ENCODE results near the gene UROC1.

UROC1 gene

GRCh38 chr3:126547721-126548120 is 30.1 kb upstream of the UROC1 start:
- H3K79me2 ChIP-seq (ENCODE audit: insufficient read depth, low read length) = no peaks in the 10 kb centered on the region
- no peaks in the 10 kb centered on the region for H3K27me3 ChIP-seq (ENCODE audit: insufficient read depth, low read length, poor library complexity, severe bottlenecking)
- H3K9ac ChIP-seq (ENCODE audit: low read depth, low read length, poor library complexity, severe bottlenecking) = no peak overlapping the region
- no peaks in the 10 kb centered on the region for H3F3A ChIP-seq (ENCODE audit: low read depth)
- H3K4me2 ChIP-seq (ENCODE audit: low read depth, low read length, poor library complexity, severe bottlenecking) = no peak overlapping the region
- H3K9me3 ChIP-seq (ENCODE audit: insufficient read depth, low read depth, low read length) = no peaks in the 10 kb centered on the region
- TF ChIP-seq, protein P1, sequence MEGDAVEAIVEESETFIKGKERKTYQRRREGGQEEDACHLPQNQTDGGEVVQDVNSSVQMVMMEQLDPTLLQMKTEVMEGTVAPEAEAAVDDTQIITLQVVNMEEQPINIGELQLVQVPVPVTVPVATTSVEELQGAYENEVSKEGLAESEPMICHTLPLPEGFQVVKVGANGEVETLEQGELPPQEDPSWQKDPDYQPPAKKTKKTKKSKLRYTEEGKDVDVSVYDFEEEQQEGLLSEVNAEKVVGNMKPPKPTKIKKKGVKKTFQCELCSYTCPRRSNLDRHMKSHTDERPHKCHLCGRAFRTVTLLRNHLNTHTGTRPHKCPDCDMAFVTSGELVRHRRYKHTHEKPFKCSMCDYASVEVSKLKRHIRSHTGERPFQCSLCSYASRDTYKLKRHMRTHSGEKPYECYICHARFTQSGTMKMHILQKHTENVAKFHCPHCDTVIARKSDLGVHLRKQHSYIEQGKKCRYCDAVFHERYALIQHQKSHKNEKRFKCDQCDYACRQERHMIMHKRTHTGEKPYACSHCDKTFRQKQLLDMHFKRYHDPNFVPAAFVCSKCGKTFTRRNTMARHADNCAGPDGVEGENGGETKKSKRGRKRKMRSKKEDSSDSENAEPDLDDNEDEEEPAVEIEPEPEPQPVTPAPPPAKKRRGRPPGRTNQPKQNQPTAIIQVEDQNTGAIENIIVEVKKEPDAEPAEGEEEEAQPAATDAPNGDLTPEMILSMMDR (conservative IDR thresholded peaks at IDR 0.05; ENCODE audit: low read length) = no peak
- no peak for TF ChIP-seq EZH2phosphoT487 (IDR thresholded peaks at IDR 0.05; ENCODE audit: borderline replicate concordance)
- H3K4me3 ChIP-seq (ENCODE audit: low read length, poor library complexity, severe bottlenecking) = no peak overlapping the region
- H2AFZ ChIP-seq (ENCODE audit: low read length) = no peak overlapping the region
- H3K36me3 ChIP-seq (ENCODE audit: insufficient read depth, low read length) = no peaks in the 10 kb centered on the region
- H3K4me1 ChIP-seq (ENCODE audit: insufficient read depth, low read length, poor library complexity, severe bottlenecking) = peaks cover 51% of the 10 kb centered on the region
- no peaks in the 10 kb centered on the region for H3K9me2 ChIP-seq (replicated peaks; ENCODE audit: low read depth, low read length)
- no peaks in the 10 kb centered on the region for H4K20me1 ChIP-seq (ENCODE audit: insufficient read depth, low read length, poor library complexity, severe bottlenecking)

- H3K27me3 ChIP-seq (ENCODE audit: insufficient read depth, low read length, poor library complexity, severe bottlenecking) = no peaks in the 10 kb centered on the region
- TF ChIP-seq EZH2phosphoT487 (IDR thresholded peaks at IDR 0.05; ENCODE audit: borderline replicate concordance) = no peak
- TF ChIP-seq, protein P1 (conservative IDR thresholded peaks at IDR 0.05; ENCODE audit: low read length) = no peak
Observed at GRCh38 chr3:126546549-126547239, 29.1 kb upstream of the UROC1 start.

DNA sequence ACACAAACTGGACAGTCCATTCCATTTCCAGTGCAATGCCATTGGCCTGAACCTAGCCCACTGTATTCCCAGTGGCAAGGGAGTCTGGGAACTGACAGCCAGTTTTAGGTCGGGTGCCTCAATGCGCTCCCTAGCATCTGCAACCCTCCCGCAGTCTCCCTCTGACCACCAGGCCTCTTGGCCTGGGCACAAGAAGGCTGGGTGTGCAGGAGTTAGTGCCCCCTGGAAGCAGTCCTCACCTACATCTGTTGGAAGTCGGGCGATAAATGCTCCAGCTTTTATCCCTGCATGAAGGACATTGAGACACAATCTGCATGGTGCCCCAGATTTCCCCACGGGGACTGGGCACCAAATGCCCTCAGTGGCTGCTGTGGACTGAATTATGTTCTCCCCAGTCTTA is 28.4 kb upstream of the UROC1 start:
- Histone ChIP-seq H2AFZ (ENCODE audit: low read length) (no peak overlapping the region), H3F3A (ENCODE audit: low read depth) (no peaks in the 10 kb centered on the region), H4K20me1 (ENCODE audit: insufficient read depth, low read length, poor library complexity, severe bottlenecking) (no peaks in the 10 kb centered on the region), H3K27me3 (ENCODE audit: insufficient read depth, low read length, poor library complexity, severe bottlenecking) (no peaks in the 10 kb centered on the region), H3K4me1 (ENCODE audit: insufficient read depth, low read length, poor library complexity, severe bottlenecking) (peaks cover 57% of the 10 kb centered on the region), H3K36me3 (ENCODE audit: insufficient read depth, low read length) (no peaks in the 10 kb centered on the region), H3K4me2 (ENCODE audit: low read depth, low read length, poor library complexity, severe bottlenecking) (no peak overlapping the region), H3K79me2 (ENCODE audit: insufficient read depth, low read length) (no peaks in the 10 kb centered on the region), H3K9me2 (replicated peaks; ENCODE audit: low read depth, low read length) (no peaks in the 10 kb centered on the region), H3K9ac (ENCODE audit: low read depth, low read length, poor library complexity, severe bottlenecking) (peak overlapping the region; percentile 12), H3K9me3 (ENCODE audit: insufficient read depth, low read depth, low read length) (no peaks in the 10 kb centered on the region), H3K4me3 (ENCODE audit: low read length, poor library complexity, severe bottlenecking) (no peak overlapping the region)
- no peak for TF ChIP-seq EZH2phosphoT487 (IDR thresholded peaks at IDR 0.05; ENCODE audit: borderline replicate concordance)
- TF ChIP-seq, protein P1 (conservative IDR thresholded peaks at IDR 0.05; ENCODE audit: low read length) = no peak

More at GRCh38 chr3:126546549-126547239, 29.1 kb upstream of the UROC1 start:
- Histone ChIP-seq H4K20me1 (ENCODE audit: insufficient read depth, low read length, poor library complexity, severe bottlenecking) (no peaks in the 10 kb centered on the region), H3K79me2 (ENCODE audit: insufficient read depth, low read length) (no peaks in the 10 kb centered on the region), H3K4me2 (ENCODE audit: low read depth, low read length, poor library complexity, severe bottlenecking) (no peak overlapping the region), H2AFZ (ENCODE audit: low read length) (0 out of 2 replicates have a peak overlapping the region, but pooled peaks have one; percentile 11), H3K4me3 (ENCODE audit: low read length, poor library complexity, severe bottlenecking) (no peak overlapping the region), H3K36me3 (ENCODE audit: insufficient read depth, low read length) (no peaks in the 10 kb centered on the region), H3K9ac (ENCODE audit: low read depth, low read length, poor library complexity, severe bottlenecking) (no peak overlapping the region), H3K4me1 (ENCODE audit: insufficient read depth, low read length, poor library complexity, severe bottlenecking) (peaks cover 51% of the 10 kb centered on the region), H3K9me2 (replicated peaks; ENCODE audit: low read depth, low read length) (no peaks in the 10 kb centered on the region), H3F3A (ENCODE audit: low read depth) (no peaks in the 10 kb centered on the region), H3K9me3 (ENCODE audit: insufficient read depth, low read depth, low read length) (no peaks in the 10 kb centered on the region)

Measured in Loucy (cell line).